Lower leg skin (tissue), 4 donors: ENCODE measurements around the gene HDAC9. TPM values are rescaled to one million over a fixed set of nuclear protein-coding genes. Genes with fewer than 3 reads are reported as not detected.

ENCODE experiments used
- DNase-seq, 2 donors: peaks; one replicate each; pipeline ENCODE4 v3.0.0-alpha.2; 2019; ENCODE audit warnings: low spot score in 2 of 2
- H3K4me3 ChIP-seq: fragments of 200-600 bp; sonication (generic); 2 replicates; pipeline ENCODE4 v1.5.1; 2017; ENCODE audit warnings: mild to moderate bottlenecking, low read depth; ENCODE audit not compliant: poor library complexity, severe bottlenecking
- POLR2A ChIP-seq, 2 donors: fragments of 450-650 bp; IDR thresholded peaks; one replicate each; pipeline ENCODE4 v1.6.1; 2016 to 2017; ENCODE audit warnings: antibody characterized with exemption in 2 of 2, mild to moderate bottlenecking in 1 of 2, moderate library complexity in 1 of 2
- WGBS, 2 donors: methylation state at CpG; one replicate each; pipeline ENCODE4 v1.1.5; 2018; 5-methylcytosine and 5-hydroxymethylcytosine counted together
- intact Hi-C: fragments of 100-400 bp; cut with DNase I; formaldehyde crosslinking; loops from one replicate; pipeline ENCODE4 v1.15.0; 2023; ENCODE audit warnings: low total_unique reads
- total RNA-seq, 4 donors: library from RNA; depleted of rRNA; stranded (reverse); fragments of >200 nt; gene quantifications; one replicate each; pipeline ENCODE4 v1.1.0, GENCODE V29; 2016
- TF ChIP-seq, protein P1 (sequence below), 3 donors: fragments of 450-650 bp; IDR thresholded peaks; one replicate each; pipeline ENCODE4 v1.5.1; 2016; ENCODE audit warnings: antibody characterized with exemption in 3 of 3, mild to moderate bottlenecking in 3 of 3, moderate library complexity in 2 of 3

HDAC9 gene
- total RNA-seq, 4 donors from 2014 or later: 3.1 to 5.5 (median 4.7) TPM

DNA sequence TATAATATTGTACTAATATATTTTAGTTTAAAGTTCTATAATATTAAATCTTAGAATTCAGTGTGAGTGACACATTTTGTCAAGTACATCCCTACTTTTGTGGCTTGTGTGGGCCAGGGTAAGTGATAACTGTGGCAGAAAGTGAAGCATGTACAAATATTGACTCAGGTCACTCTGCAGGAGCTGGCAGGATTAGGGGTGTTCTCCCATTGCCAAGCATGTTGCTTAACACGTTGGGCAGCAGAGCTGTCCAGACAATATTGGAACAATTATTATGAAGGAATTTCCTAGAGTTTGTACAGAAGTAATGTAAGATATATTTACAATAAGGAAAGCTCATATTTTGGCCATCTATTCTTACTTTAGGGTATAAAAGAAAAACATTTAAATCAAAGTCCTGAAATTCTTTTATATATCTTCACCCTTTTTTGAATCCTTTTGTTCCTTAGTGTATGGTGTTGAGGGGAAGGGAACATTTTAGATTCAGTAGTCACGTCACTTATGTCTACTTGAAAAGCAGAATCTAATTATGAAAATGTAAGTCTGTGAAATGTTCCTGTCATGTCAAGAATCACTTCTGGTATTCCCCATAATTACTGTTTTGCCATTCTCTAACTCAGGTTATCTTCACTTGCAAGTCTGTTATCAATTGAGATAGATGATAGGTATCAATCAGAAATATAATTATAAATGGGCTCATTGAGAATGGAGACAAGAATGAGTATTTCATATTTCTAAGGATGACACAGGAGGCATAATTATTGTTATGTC lies 4.0 kb downstream of the HDAC9 start:
- WGBS, 2 donors: 49 to 50% methylated on average over 2 of the region's 2 CpGs
- no peak for DNase-seq
- H3K4me3 ChIP-seq: no peak overlapping the region
- intact Hi-C loops: no loop called here
- TF ChIP-seq, protein P1, sequence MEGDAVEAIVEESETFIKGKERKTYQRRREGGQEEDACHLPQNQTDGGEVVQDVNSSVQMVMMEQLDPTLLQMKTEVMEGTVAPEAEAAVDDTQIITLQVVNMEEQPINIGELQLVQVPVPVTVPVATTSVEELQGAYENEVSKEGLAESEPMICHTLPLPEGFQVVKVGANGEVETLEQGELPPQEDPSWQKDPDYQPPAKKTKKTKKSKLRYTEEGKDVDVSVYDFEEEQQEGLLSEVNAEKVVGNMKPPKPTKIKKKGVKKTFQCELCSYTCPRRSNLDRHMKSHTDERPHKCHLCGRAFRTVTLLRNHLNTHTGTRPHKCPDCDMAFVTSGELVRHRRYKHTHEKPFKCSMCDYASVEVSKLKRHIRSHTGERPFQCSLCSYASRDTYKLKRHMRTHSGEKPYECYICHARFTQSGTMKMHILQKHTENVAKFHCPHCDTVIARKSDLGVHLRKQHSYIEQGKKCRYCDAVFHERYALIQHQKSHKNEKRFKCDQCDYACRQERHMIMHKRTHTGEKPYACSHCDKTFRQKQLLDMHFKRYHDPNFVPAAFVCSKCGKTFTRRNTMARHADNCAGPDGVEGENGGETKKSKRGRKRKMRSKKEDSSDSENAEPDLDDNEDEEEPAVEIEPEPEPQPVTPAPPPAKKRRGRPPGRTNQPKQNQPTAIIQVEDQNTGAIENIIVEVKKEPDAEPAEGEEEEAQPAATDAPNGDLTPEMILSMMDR (IDR thresholded peaks at IDR 0.05): no peak
- no peak for TF ChIP-seq POLR2A (IDR thresholded peaks at IDR 0.05)

DNA sequence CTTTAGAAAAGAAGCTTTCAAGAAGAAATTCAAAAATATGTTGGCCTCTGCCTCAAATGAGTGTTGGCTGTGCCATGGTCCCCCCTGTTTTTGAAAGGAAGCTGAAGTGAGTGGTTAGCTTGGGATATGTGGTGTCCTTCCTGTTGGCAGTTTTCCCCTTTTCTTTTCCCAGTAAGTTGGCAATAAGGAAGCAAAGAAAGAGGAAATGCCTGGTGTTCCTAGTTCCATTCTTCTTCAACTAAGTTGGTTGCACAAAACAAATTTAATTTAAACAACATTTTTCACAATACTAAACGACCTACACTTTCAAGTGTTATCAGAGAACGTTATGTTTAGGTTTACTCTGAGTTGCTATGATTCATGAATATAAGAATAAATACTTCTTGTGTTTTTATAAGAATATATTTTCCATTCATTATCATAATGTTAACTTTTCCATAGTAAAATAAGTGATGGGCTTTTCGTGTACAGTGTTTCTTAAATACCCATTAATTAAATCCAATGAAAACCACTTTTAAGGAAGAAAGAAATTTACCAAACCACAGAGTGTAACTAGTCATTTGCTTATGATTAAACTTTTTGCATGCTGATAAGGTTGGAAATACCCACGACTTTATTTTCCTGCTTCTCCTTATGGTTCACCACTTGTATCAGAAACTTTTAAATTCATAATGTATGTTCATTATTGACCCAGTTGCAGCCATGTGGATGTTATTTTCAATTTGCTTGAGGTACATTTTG lies 7.7 kb downstream of the HDAC9 start:
- TF ChIP-seq, protein P1 (IDR thresholded peaks at IDR 0.05): no peak
- TF ChIP-seq POLR2A (IDR thresholded peaks at IDR 0.05): no peak
- WGBS, 2 donors: 54 to 56% methylated on average over 4 of the region's 4 CpGs

DNA sequence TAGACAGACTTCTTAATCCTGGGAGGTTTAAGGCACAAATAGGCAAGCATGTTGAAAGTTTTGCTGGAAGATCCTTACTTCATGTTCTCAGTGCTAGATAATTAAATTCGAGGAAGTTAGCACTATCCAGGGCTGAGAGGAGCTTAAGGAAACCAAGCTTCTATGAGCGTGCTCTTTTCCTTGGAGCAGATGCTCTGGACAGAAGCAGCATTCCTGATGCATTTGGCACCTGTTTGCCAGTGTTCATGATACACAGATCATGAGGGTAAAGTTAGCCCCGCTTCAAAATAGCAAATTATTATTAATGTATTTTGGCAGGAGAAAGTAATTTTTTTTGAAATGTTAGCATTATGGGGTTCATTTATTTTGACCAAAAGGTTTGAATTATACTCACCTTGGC lies 9.4 kb downstream of the HDAC9 start:
- DNase-seq: no peak
- intact Hi-C loops: no loop called here
- 83 to 84% methylated on average over 3 of the region's 3 CpGs for WGBS, 2 donors
- no peak overlapping the region for H3K4me3 ChIP-seq
- TF ChIP-seq, protein P1 (IDR thresholded peaks at IDR 0.05): no peak
- no peak for TF ChIP-seq POLR2A (IDR thresholded peaks at IDR 0.05)

More for the DNA sequence above, 7.7 kb downstream of the HDAC9 start:
- no peak for DNase-seq
- intact Hi-C loops: no loop called here
- H3K4me3 ChIP-seq: no peak overlapping the region

DNA sequence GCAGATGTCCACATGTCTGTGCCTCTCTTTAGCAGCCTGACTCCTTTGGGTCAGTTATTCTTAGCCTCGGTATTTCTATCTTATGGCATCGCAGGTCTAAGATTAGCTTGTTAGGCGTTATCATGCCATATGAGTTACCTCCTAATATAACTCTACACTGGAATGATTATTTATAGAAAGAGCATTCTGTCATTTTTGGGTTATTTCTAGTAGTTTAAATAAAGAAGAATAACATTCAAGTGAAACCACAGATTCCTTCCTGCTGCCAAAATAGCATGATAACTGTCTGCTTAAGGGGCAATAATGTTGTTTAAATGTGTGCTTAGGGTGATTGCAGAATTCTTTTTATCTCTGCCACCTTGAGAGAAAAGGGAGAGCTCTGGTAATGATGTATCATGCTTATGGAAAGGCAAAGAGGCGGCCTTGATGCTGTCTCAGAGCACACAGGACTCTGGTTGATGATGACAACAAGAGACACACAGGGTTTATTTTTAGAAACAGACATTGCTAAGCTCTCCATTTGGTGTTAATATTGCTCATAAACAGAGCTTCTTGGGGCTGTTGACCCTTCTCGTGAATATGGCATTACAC lies 10.4 kb downstream of the HDAC9 start:
- no peak overlapping the region for H3K4me3 ChIP-seq
- 75 to 88% methylated on average over 5 of the region's 5 CpGs for WGBS, 2 donors
- TF ChIP-seq, protein P1 (IDR thresholded peaks at IDR 0.05): no peak
- no peak for TF ChIP-seq POLR2A (IDR thresholded peaks at IDR 0.05)
- no peak for DNase-seq
- intact Hi-C loops: no loop called here

DNA sequence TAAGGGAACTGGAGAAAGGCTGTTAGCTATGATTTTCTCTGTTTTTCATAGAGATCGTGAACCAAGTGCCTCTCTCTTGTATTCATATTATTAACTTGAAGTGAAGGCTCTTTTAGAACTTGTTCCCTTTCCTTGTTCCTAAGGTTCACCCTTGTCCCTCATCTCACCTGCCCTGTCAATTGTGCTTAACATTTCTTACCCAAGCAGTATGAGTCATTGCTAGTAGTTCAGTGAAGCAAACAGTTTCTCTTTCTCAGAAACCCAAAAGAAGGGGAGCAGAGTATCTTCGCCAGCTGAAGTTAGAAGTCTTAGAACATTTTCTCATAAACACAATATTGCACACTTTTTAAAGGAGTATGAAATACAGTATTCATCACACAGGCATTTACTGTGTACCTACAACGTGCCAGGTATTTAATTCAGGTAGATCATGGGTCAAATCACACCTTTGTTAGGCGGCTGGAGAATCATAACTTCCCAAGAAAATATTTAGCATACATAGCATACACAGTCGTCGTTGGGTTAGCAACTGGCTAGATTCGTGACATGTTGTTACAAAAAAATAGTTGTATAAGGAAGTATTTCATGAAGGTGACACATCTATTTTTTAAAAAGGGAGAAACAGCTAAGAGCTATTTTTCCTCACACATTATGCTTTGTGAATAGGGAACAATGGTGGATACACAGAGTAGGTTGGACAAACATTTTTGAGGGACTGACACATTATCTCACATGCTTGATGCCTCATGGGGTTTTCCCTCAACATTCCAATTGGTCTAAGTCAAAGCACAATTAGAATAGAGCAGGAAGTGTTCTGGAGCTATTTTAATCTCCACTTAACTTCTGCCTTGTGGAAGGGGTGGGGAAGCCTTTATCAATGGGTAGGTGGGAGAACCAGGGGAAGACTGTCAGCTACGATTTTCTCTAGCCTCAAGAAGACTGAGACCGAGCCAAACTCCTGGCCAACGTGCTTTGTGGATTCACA lies 13.2 kb downstream of the HDAC9 start:
- no peak overlapping the region for H3K4me3 ChIP-seq
- no peak for DNase-seq
- WGBS, 2 donors: 60 to 65% methylated on average over 10 of the region's 10 CpGs
- intact Hi-C loops: no loop called here
- TF ChIP-seq, protein P1 (IDR thresholded peaks at IDR 0.05): no peak
- TF ChIP-seq POLR2A (IDR thresholded peaks at IDR 0.05): no peak
